ENCODE measurements around the gene IP6K3.
A peak's percentile ranks its signal among the peaks of the same experiment; 100 is the strongest.

The IP6K3 gene, protein sequence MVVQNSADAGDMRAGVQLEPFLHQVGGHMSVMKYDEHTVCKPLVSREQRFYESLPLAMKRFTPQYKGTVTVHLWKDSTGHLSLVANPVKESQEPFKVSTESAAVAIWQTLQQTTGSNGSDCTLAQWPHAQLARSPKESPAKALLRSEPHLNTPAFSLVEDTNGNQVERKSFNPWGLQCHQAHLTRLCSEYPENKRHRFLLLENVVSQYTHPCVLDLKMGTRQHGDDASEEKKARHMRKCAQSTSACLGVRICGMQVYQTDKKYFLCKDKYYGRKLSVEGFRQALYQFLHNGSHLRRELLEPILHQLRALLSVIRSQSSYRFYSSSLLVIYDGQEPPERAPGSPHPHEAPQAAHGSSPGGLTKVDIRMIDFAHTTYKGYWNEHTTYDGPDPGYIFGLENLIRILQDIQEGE

DNA sequence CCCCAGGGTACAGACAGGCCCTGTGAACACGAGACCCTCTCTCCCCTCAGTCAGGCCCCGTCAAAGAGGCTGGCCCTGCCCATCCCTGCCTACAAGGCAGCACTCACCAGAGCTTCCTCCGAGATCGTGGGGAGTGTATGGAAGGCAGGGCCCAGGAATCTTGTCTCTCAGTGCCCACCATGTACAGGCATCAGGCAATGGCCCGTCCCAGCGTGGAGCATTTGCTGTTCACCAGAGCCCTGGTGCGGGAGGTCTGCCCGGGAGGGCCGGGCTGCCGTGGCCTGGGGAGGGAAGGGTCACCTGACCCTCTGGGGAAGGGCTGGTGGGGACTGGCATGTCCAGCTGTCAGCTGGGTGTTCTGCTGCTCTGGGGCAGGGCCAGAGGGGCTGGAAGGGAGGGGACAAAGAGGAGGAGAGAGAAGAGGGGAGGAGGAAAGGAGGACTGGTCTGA lies at the start of gene IP6K3:
Gene IP6K3, minus strand, starts transcription at position 255 of the 450 bp plus-strand sequence. CDS start 11,429 bp downstream, outside the sequence.
- no peak for DNase-seq (ENCODE audit: low read depth)

DNA sequence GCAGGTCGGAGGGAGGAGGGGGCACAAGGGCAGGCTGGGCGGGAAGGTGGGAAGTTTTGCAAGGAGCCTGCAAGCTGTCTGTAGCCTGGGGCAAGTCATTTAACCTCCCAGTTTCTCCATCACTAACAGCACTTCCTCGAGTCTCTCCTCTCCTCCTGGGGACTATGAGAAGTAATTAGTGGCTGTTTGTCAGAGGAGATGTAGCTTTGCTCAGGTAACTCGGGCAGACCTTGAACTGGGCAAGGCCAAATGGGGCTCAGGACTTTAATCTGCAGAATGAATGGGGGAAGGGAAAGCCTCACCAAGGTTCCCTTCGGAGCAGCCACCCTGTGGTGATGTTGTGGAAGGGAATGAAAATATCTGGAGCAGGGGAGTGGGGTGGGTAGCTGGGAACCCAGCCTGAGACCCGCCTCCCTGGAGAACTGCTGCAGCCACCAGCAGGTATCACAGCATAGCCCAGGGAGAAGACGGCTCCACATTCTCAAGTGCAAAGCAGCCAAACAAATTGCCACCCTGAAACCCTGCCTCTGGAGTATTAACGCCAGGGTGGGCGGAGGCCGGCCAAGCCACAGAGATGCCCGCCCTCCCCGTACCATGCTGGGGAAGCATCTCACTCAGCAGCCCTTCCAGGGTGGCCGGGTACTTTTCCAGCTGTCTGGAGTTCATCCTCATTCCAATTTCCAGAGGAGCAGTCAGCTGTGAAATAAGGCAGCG lies 48.4 kb upstream of the IP6K3 start:
- DNase-seq (ENCODE audit: low read depth) = no peak

DNA sequence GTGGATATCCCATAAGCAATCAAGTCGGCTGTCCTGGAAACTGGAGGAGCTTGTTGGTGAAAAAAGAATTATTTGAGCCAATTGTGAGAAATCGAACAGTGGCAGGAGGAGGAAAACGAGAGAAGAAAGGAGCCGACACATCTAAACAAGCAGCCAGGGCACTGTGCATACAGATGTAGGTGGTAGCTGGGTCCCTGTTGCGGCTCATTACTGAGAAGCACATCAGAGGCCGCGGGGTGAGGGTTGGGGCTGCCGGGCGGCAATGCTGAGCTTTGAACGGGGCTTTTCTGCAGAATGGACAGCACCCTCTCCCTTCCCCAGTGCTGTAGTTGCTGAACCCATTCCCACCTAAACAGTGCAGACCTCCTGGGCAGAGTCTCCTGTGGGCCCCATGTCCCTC lies 46.3 kb upstream of the IP6K3 start:
- DNase-seq (ENCODE audit: low read depth) = no peak

DNA sequence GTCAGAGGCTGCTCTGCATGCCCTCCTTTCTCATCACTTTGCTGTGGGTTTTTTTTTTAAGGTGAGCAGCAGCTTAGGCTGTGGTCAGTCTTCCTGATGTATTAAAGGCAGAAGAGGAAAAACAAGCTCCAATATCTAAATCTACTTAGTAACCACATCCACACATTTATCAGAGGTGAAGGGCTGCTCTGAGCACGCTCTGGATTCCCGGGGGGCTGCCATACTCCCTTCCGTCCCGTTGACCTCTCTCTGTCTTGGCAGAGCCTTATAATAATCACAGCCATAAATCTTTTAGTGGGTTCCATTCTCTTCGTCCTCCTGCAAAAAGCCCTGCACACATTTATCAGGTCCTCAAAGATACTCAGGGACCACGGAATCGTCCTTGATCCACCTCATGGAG lies 44.9 kb upstream of the IP6K3 start:
- no peak for DNase-seq (ENCODE audit: low read depth)

DNA sequence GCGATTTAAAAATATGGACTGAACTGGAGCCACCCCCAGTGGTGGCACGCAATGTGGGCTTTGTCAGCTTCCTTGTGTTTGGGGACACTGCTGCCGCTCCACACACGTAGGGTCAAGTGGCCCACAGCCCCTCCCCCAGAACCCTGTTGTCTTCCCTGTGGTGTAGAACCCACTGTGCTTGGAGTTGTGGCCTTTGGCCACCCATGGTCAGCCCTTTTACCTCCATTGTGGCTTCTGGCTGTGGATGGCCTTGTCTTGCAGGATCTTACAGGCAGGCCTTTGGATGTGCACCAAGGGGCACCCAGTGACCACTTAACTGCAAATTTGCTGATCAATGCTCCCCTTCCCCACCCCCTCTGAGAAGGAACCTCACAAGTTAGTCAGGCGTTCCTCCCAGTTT lies 44.2 kb upstream of the IP6K3 start:
- no peak for DNase-seq (ENCODE audit: low read depth)

DNA sequence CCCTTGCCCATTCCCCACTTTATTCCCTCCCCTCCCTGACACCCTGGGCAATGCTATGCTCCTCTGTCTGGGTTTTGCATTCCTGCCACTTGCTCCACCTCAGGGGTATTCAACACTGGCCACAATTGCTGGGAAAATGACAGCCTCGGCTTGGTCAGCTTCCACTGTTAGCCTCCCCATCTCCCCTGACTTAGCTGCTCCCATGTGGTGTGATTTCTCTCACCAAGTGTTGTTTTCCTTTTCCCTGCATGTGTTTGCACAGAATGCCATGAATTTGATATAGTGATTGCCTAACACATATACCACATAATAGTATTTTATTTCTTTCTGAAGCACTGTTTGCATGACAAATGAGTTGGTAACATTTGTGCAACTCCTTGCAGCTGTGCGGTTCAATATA lies 43.7 kb upstream of the IP6K3 start:
- no peak for DNase-seq (ENCODE audit: low read depth)

DNA sequence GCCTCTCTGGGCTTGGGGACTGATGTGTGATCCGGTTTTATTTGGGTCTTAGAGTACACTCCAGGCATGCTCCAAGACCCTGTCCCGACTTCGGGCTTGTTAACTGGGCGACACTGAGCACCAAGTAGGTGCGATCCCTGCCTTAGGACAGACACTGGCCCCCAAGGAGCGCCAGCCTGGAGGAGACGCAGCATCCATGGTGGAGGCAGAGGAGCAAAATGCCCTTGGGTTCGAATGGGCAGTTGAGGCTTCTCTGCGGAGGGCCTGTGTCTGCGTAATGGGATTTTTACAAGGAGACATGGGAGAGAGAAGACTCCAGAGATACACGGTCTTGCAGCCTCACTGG lies 42.8 kb upstream of the IP6K3 start:
- no peak for DNase-seq (ENCODE audit: low read depth)

DNA sequence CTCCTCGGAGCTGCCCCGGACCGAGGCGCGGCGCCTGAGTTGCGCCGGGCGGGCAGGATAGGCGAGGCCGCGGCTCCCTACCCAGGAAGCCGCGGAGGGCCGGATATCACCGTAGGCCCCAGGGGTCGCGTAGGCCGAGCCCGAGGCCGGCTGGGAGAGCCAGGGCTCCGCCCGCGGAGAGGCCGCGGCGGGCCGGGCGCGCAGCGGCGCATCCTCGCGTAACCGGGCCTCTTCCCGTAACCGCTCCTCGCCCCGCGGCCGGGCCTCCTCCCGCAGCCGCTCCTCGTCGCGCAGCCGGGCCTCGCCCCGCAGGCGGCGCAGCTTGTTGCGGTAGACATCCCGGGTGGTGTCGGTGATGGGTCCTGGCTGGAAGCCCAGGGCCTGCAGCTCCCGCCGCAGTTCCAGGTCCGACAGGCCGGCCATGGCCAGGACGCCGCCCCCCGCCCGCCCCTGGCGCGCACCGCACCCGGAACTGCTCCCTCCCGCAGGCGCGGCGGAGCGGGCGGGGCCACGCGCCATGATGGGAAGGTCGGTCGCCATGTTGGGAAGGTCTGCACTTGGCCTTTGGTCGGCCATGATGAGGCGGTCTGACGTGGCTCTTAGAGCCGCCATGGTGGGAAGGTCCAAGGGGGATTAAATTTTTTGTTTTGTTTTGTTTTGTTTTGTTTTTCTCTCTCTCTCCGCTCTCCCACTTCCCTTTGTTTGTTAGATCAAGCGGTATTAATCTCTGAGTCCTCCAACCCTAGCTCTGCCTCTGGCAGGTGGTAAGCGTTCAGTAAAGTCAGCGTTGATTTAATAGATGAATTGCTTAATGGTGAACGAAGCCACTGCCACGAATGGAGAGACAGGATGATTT lies 42.2 kb upstream of the IP6K3 start, which contains the start of gene LEMD2:
Gene LEMD2, minus strand, starts transcription at position 437 of the 856 bp plus-strand sequence. Its CDS starts 14 bp downstream, at position 423.
- DNase-seq (ENCODE audit: low read depth) = peak; percentile 88

DNA sequence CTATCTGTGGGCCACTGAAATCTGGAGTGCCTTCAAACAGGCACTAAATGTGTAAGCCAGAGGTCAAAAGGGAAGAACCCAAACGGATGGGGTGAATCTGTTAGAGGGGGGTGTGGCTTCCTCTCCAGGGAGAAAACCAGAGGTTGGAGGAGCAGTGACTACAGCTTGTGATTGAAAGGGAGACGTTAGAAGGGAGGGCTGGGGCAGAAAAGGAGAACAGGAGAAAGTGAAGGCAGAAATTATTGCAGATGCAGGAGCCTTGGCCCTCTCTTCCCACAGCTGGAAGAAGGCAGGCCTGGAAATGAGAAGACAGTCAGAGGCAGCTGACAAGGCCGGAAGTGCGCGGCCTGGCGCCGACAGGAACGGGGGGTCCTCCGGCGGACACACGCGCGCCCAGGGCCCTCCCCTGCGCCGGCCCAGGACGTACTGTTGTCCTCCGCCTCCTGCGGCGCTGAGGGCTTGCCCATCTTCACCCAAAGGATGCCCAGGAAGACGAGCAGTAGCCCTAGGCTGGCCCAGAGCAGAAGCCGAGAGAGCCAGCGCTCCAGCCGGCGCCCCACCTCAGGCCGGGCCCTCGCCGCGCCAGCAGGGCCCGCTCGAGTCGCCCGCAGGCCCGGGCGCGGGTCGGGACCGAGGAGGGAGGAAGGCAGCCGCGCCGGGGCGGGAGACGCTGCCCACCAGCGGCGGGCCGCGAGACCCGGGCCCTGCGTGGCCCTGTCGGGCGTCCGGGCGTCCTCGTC lies 41.4 kb upstream of the IP6K3 start:
- peak; percentile 35 for DNase-seq (ENCODE audit: low read depth)

DNA sequence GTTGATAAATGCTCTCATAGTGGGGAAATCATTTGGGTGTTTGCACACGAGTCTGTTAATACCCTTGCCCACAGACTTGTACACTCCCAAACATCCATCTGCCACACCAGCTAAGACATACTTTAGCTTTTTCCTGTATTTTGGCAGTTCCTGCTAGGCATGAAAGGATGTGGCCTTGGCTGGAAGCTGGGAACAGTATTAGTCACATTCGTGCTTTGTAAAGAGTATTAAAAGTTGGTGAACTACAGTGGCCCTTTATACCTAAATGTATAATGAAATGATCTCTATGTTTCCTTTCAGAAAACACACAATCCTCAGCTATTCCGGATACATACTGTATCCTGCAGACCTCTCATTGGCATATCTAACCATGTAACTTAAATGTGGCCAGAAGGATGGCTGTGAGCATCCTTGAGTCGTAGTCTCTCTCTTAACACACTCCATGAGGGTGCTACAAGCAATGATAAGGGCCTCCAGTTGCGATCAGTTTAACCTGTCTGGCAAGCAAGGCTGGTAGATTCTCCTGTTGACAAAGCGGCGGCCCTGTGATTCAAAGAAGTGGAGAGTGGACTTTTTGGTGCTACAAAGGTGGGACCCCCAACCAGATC lies 40.7 kb upstream of the IP6K3 start:
- DNase-seq (ENCODE audit: low read depth) = no peak

DNA sequence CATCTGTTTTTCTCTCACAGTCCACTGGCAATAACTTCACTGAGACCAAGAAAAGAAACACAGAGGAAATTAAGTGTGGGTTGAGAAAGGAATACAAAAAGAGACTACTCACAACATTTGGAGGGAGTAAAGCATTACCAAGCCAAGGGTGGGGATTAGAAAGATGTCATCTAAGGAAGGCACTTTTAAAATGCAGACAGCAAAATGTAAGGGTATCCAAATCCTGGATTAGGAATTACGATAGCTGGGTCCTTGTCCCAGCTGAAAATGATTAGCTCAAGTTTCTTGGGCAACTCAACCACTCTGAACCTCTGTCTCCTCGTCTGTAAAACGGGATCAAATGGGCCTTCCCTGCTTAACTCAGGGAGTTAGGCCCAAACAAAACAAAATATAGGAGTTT lies 40.0 kb upstream of the IP6K3 start:
- DNase-seq (ENCODE audit: low read depth) = no peak

DNA sequence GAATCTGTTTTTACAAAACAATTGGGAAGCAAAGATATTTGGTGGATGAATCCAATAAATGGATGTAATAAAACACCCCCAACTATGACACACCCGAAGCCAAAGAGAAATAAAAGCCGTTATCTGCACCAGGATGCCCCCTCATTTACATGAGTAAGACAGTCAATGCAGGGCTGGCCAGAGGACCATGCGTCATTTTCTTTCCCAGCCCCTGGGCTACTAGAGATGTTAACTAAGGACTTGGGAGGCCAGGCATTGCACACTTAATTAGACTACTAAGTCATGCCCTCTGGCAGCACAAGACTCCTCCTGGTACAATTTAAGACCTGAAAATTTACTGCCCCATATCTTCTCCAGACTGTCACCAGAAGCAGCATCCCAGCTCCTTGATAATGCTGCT lies 39.1 kb upstream of the IP6K3 start:
- DNase-seq (ENCODE audit: low read depth) = no peak

DNA sequence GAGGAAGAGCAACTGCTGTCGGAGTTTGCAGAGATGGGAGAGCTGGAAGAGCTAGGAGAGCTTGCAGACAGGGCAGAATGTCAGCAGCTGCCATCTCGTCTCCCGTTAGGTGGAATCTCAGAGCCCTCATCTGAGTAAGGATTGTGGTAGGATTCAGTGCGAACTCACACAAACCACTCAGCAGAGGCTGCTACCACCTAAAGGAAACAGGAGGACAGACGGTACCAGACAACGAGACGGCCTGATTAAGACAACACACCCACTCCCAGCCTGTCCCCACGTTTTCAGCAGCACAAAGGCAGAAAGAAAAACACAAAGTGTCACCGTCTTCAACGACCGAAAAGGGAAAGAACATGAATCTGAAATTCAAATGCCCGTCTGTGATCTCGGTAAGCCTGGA lies 38.1 kb upstream of the IP6K3 start:
- DNase-seq (ENCODE audit: low read depth) = no peak

DNA sequence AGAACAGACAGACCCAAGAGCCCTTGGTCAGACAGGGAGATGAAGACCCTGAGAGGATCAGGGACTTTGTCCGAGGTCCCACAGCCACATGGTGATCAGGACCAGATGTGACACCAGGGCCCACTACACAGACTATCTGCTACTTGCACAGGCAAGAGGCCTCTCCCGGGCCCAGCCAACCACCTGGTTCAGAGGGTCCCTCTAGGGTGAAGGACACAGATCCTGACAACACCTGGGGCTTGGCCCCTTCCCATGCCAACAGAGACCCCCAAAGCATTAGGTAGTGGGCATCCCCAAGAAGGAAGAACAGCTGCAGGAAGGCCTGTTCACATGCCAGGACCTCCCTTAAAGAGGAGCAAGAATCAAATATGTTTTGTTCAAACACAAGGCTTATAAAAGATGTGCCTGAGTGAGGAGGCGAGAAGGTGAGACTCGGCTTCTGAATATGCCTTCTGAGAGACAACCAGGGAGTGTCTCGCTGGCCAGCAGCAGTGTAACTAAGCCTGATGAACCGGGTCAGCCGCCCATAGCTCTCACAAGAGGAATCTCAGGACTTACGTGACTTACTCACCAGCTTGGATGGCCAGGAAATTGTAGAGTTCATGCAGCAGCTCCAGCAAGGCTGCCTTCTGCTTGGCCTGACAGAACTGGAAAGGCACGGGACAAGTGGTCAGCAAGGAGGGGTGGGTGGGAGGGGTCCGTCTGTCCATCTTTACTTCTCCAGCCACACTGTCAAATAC lies 37.2 kb upstream of the IP6K3 start:
- DNase-seq (ENCODE audit: low read depth) = no peak

DNA sequence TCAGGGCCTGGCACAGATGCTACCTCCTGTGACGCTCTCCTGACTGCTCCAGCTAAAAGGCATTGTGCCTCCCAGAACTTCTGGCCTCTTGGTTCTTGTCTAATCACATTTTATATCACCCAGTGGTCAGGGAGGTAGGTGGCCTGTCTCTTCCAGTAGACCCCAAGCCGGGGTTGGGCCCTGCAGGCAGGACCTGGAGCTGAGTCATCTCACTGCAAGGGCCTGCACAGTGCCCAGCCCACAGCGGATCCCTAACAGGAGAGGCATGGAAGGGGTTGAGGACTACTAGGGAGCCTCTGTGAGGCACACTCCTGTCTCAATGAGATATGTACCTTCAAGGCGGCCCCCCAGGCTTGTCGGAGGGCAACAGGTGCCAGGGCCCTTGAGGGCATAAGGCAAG lies 35.9 kb upstream of the IP6K3 start:
- no peak for DNase-seq (ENCODE audit: low read depth)

DNA sequence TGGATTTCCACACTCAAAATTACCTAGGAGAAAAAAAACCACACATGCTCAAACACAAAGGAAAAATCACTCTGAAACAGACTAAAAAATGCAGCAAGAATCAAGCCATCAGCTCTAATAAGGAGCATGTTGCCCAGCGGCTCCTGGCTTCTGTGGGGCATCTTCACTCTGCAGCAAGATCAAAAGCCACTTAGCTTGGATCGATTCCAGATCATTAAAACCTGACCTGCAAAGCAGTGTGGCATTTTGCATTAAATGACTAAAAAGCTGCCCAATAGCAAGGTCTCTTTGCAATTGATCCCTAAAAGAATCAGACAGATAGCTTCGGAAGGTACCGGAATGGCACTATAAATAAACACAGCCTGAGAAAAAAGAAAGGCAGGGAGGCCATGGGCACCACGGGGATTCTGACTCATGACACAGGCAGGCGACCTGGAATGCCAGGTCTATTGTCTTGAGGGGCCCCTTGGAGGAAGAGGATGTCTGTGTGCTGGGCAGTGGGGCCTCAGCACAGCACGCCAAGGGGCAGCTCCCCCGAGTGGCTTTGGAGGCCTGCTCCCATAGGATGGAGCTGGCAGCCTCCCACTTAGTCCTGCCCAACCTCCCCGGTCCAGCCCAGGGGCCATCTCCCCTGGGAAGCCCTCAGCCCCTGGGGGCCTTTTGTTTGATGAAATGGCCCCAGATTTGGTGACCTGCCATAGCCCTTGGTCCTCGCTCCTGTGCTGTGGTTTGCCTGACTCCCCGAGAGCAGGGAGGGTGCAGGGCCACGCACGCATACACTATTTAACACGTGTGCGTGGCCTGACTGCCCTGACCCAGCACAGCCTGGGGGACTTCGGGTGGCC lies 34.6 kb upstream of the IP6K3 start:
- DNase-seq (ENCODE audit: low read depth) = no peak

DNA sequence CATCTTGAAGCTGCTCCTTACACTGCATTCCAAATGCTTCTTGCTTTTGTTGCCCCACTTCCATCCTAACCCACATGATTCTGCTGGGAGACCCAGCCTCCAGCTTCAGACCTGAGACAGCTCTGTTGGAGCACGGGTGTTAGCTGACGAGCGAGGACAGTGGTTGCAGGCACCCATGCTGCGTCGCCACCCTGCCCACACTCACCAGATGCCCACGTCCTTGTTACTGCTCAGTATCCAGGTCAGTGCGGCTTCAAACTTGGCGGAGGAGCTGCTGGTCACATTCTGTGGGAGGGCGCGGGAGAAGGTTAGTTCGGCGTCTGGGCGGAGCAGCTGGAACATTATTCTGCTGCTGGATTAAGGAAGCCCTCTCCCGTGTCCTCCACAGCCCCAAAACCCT lies 33.2 kb upstream of the IP6K3 start:
- no peak for DNase-seq (ENCODE audit: low read depth)

DNA sequence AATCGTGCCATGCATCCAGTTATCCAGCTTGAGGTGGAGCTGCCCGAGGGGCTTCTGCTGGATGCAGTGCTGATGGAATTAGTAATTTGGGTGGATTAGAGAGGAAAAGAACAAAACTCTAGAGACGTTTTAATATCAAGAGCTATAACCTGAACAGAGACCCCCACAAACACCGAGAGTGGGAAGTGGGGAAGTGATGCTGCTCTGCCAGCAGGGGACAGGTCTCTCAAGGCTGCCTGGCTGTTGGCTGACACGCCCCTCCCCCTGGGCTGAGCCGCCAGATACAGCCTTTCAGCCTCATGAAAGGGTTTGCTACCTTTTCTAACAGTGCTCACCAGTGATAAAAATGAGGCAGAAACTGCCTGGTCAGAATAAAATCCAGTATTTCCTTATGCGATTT lies 32.6 kb upstream of the IP6K3 start:
- no peak for DNase-seq (ENCODE audit: low read depth)

DNA sequence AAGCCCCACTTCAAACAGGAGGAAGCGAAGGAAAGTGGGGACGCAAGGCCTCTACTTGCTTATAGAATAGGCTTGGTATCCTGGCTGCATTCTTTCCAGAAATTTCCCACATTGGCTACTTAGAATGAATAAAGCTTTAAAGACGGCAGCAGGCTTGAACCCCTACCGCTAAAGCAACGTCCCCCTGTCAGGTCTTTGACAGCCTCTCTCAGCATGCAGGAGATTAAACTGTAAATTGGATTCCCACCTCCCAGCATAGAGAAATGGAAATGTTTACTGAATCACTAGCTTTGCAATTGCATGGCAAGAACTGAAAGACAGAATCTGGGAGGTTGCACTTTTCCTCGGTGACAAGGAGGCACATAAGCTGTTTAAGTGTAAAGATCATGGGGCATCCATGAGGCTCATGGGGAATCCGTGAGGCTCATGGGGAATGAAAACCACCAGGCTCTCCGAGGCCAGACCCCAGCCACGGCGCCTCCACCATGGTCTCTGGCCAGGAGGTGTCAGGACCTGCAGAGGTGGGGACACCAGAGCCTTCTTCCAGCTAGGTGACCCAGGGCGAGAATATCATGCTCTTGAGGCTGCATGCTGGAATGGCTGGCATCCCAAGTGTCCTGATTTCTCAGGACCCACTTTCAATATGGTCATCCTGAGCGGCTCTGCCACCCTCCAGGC lies 31.9 kb upstream of the IP6K3 start:
- no peak for DNase-seq (ENCODE audit: low read depth)
